Embryonic facial prominence (tissue), 1 donor: ENCODE measurements around the gene PPP1R2B.
"Not testable (repeated sequence)": the region's sequence is repeated elsewhere in the genome, so short reads cannot be mapped to it uniquely, and the experiment has no call there.

Experiments used
- DNase-seq: peaks from one replicate; pipeline ENCODE4 v3.0.0-alpha.2; 2016; ENCODE audit errors: extremely low spot score

The PPP1R2B gene

DNA sequence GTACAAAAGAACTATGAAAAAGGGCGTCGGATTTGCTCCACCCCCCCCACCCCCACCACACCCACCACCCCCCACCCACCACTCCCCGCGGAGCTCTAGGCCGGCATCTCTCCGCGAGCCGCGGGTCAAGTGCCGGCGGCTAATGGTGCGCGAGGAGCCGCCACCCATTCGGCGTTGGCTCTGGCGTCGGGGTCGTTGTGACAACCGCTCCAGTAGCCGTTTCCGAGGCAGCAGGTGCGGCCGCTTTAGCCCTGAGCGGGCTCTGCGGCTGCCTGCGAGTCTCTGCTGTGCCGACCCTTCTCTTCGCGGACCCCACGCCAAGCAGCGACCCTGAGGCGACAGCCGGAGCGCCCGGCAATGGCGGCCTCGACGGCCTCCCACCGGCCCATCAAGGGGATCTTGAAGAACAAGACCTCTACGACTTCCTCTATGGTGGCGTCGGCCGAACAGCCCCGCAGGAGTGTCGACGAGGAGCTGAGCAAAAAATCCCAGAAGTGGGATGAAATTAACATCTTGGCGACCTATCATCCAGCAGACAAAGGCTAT, at the start of gene PPP1R2B:
Gene PPP1R2B, plus strand, starts transcription at position 90 of the 546 bp plus-strand sequence. Its CDS starts 268 bp downstream, at position 358.
- no peak for DNase-seq

GRCh38 chr5:156800929-156801328, 49.2 kb upstream of the PPP1R2B start:
- no peak for DNase-seq

DNA sequence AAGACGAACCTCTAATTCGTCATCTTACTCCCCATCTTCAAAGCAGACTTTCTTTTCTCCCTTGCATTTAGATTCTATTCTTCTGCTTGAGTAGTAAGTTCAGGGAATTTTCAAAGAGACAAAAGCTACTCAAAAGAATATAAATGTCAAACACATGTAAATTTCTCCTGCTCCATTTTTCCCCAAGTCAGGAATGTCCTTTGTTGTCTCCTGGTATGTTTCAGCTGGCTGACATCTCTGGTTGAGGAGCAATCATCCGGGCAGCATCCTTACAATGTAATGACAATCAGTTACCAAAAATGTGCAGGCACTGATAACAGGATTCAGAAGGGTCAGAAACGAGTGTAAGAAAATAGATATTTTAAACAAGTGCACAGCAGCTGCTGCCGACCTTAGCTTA, 47.6 kb upstream of the PPP1R2B start:
- DNase-seq, result no peak

DNA sequence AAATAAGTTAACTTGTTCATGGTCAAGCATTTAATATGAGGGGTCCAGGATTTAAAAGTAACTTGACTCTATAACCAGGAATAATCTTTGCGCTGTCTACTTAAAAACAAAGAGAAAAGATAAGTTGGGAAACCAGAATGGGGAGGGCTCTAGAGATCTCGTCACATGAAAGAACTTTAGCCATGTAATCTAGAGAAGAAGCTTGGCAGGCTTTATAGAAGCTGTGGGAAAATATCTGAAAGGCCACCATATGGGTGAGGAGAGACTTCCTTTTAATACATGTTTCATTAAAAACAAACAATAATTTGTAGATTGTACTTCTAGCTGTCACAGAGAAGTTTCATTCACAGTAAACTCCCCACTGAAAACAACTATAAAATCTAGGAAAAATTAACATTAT, 46.7 kb upstream of the PPP1R2B start:
- no peak for DNase-seq

DNA sequence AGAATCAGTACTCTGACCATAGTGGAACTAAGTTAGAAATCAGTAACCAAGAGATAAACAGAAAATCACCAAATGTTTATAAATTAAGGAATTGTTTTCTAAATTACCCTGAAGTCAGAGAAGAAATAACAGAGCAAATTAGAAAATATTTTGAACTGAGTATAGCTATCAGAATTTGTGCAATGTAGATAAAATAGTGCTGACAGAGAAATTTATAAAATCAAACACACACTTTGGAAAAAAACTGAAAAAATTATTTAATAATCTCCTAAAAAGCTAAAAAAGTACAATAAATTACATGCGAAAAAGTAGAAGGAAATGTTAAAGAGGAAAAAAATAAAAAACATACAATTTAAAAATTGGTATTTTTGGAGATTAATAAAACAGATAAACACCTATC, 37.1 kb upstream of the PPP1R2B start:
- no peak for DNase-seq

- DNase-seq, result no peak
These were observed 34.0 kb upstream of the PPP1R2B start for GRCh38 chr5:156815988-156816599.

DNA sequence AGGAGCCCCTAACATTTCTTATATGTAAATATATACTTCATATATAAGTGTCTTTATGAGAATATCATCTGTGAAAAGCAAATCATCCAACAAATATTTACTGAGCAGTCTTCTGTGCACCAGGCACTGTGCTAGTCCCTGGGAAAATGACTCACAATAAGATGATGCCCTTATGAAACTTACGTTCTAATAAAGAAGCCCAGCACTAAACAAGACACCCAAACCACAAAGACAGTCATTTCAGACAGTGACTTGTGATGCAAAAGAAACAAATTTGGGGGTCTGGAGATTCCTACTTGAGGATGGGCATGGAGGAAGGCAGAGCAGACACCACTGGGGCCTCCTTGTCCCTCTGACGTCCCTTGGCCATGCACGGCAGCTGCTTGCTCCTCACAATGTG, 30.6 kb upstream of the PPP1R2B start:
- no peak for DNase-seq

DNA sequence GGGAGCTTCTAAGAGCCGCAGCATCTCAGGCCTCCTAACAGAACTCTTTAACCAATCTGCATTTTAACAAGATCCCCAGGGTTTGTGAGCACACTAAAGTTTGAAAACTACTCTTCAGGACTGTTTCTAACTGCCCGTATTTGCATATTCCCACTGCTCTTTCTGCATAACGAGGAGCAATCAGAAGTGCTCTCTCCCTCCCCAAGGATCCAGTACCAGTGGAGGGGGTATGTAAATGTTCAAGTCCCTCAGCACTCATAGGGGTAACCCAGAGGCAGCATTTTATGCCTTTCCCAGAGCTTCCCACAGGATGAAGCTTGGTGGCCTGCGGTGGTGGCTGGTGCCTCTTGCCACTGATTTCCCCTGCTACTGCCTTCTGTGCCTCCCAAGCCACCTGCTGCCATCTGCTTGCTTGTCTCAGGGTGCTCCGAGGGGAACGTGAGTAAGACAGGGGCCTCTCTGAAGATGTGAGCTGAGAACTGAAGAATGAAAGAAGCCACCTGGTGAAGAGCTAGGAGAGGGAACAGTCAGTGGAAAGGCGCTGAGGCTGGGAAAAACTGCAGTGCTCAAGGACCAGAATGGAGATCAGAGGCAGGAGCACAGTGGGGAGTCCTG, 30.0 kb upstream of the PPP1R2B start:
- no peak for DNase-seq

GRCh38 chr5:156824241-156824640, 25.9 kb upstream of the PPP1R2B start:
- no peak for DNase-seq

DNA sequence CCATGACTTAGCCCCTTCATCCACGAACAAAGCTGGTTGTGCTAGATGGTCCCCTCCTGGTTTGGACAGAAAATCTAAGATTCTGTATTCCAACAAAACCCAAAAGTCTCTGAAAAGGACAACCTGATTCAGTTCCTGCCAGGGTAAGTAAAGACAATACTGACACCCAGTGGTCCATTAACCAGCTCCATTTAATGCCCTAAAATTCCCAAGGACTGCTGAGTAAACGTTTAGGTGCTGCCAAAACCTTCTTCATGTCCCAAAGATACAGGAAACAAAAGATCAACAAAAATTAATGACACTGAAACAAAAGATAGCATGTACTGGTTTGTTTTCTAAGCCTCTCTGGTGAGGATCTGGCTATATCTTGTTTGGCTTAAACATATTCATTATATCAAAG, 25.3 kb upstream of the PPP1R2B start:
- no peak for DNase-seq

DNA sequence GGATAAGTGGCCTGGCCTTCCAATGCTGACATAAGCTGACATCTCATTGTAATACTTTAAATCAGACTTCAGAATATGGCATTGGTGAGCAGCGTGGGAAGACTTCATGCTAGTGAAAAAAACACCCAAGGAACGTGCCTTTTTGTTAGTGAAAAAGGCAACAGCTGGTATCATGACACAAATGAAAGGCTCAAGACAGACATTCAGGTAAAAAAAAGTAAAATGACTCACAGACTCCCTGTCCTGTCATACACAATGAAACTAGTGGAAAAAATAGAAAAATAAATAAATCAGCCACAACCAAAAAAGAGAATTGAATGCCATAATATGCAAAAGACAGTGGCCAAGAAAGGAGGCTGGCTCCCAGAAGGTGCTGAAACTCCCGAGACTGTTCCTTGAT, 24.4 kb upstream of the PPP1R2B start:
- no peak for DNase-seq

- no peak for DNase-seq
These were observed 23.9 kb upstream of the PPP1R2B start for GRCh38 chr5:156826150-156826549.

GRCh38 chr5:156834916-156835315, 15.2 kb upstream of the PPP1R2B start:
- DNase-seq, result no peak

GRCh38 chr5:156835905-156836304, 14.2 kb upstream of the PPP1R2B start:
- no peak for DNase-seq

- DNase-seq, result no peak
These were observed 13.2 kb upstream of the PPP1R2B start for GRCh38 chr5:156836846-156837245.

GRCh38 chr5:156838961-156839360, 11.1 kb upstream of the PPP1R2B start:
- DNase-seq, result no peak

DNA sequence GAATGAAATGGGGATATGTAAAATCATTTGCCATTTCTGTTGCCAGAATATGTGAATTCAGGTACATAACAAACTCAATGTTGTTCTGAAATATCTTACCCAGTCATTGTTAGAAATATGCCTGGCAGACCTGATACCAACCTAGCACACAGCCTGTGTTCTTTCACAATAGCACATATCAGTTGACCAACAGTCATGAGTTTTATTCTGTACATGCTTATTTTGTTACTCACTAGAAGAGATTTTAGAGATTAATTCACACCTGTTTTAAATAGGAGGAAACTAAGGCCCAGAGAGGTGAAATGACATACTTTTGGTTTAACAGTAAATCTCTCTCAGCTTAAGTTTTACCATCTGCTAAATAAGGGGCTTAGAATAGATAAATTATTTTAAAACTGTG, 8.4 kb upstream of the PPP1R2B start:
- DNase-seq, result no peak

- no peak for DNase-seq
These were observed 3.2 kb upstream of the PPP1R2B start for GRCh38 chr5:156846914-156847313.

DNA sequence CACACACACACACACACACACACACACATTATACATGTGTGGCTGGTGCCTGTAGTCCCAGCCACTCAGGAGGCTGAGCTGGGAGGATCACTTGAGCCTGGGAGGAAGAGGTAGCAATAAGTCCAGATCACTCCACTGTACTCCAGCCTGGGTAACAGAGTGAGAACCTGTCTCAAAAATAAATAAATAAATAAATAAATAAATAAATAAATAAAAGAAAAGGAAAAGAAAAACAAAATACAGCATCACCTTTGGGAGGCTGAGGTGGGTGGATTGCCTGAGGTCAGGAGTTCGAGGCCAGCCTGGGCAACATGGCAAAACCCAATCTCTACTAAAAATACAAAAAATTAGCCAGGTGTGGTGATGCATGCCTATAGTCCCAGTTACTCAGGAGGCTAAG, 1.6 kb upstream of the PPP1R2B start:
- not testable (repeated sequence) for DNase-seq

- no peak for DNase-seq
These were observed 1.8 kb downstream of the PPP1R2B start for GRCh38 chr5:156851880-156852279.

DNA sequence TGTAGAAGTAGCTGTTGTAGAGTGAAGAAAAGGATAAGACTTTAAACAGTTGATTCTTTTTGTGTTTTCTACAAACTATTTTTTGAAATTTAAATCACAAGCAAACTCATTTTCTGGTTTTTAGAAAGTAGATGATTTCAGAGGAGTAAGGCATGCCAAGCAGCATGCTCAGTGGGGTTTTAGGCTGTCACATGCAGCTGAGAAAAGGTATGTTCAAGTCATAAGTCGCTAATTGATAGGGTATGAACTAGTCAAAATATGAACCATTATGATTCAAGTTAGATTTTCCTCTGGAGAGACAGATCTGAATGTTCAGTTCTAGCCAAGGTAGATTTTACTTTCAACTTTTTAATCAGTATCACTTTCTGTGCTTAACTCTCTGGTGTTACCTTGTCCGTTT, 3.0 kb downstream of the PPP1R2B start:
- not testable (repeated sequence) for DNase-seq

DNA sequence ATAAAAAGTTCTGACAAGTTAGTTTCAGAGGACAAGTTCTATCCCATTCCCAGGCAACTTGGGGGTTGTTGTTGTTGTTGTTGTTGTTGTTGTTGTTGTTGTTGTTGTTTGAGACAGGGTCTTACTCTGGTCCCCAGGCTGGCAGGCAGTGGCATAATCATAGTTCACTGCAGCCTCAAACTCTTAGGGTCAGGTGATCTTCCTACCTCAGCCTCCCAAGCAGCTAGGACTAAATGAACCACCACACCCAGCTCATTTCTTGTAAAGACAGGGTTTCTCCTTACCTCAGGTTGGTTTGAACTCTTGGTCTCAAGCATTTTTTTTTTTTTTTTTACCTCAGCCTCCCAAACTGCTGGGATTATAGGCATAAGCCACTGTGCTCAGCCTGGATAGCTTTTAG, 15.3 kb downstream of the PPP1R2B start:
- DNase-seq, result no peak

DNA sequence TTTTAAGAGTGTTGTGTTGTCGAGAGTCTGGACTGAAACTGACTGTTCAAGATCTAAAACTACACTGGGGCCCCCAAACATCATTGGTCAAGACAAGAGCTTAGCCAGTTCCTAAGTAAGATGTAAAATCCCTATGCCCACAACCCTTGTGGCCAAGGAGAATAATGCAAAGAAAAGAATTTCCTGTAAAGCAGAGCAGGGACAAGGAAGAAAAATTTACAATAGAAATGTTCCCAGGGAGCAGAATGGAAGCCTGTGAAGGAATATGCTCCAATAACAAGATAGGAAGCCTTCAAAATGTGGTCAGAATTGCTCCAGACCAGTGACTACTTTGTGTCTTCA, 20.4 kb downstream of the PPP1R2B start:
- no peak for DNase-seq

DNA sequence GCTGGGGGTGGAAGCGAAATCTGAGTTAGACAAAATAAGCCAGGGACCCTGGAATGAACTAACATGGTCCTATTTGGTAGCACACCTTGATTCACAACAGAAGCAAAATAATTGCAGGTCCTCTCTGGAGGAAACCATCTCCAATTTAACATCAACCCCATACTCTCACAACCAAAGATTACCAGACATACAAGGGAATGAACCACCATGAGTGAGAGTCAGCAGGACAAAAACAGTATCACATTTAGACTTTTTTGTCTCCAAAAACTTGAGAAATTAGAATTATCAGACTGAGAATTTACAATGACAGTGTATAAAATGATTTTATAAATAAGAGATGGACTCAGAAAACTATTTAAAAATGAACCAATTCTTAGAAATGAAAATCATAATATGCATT, 21.1 kb downstream of the PPP1R2B start:
- no peak for DNase-seq
